NCI-H345 treated with DMSO at 0.1 percent for 48 hours (cell line): Measurements from ENCODE around the gene FOLR2.

ENCODE experiments used
- DNase-seq: peaks from one replicate; lab custom pipeline; 2025; ENCODE audit not compliant: unreplicated experiment; lab: John Stamatoyannopoulos, UW

Gene FOLR2

GRCh38 chr11:72239849-72240460 is 23.4 kb downstream of the FOLR2 start:
- DNase-seq, result no peak

GRCh38 chr11:72240461-72241290 is 24.1 kb downstream of the FOLR2 start:
- DNase-seq, result peak; percentile 19

DNA sequence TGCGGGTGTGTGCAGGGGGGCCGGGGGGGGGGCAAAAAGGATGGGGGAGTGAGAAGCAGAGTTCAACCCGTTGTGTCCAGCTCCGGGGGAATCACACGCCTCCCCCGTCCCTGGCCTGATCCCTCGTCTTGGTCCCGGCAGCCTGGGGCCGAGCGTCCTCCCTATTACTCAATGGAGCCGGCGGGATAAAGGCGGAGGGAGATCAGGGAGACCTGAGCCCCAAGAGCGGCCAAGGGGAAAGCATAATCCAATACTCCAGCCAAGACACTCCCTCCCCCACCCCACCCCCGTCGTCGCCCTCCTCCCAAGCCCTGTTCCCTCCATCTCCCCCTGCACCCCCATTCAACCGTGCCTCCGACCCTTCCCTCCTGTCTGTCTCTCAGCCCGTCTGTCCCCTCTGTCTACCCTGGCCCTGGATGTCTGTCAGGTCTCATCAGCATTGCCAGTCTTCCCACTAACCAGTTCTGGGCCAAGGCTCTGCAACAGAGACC is 24.7 kb downstream of the FOLR2 start:
- no peak for DNase-seq

- DNase-seq, result no peak
These were observed 25.5 kb downstream of the FOLR2 start for GRCh38 chr11:72242141-72242540.

DNA sequence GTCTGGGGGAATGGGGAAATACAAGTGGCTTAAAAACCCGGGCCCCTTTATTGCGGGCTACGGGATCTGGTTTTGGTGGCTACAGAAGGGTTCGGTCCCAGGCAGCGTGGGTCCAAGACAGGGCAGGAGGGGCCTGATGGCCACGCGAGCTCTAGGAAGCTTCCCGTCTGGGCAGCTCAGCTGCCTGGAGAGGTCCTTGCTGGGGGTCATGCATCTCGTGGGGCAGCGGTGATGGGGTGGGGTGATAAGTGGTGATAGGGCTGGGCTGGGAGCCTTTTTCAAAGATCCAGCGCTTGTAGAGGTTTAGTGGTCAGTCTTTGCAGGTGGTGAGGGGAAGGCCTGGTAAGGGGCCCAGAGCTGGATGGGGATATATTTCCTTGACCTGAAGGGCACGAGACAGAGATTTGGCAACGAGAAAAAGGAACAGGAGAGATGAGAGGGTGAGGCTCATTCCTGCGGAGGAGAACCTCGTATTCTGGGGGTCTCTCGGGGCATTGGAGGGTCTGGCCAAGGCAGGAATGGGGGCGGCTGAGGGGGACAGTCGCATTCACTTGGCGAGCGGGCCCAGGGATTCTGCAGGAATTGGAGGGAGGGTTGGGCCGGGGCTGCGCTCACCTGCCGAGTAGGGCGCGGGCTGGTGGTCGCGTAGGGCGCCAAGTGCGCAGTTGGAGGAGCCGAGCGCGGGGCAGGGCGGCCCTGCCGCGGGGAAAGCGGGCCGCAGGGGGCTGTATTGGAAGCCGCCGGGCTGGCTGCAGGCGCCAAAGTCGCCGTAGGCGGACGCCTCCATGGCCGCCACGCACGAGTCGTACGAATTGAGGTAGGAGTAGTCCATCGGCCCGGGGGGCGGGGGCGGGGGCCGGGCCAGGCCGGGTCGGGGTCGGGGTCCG is 26.8 kb downstream of the FOLR2 start:
- no peak for DNase-seq

- no peak for DNase-seq
These were observed 27.4 kb downstream of the FOLR2 start, which contains the start of gene PHOX2A for GRCh38 chr11:72244060-72244360. PHOX2A (minus strand) TSS chr11:72244176; CDS start chr11:72244004, 172 bp downstream.

DNA sequence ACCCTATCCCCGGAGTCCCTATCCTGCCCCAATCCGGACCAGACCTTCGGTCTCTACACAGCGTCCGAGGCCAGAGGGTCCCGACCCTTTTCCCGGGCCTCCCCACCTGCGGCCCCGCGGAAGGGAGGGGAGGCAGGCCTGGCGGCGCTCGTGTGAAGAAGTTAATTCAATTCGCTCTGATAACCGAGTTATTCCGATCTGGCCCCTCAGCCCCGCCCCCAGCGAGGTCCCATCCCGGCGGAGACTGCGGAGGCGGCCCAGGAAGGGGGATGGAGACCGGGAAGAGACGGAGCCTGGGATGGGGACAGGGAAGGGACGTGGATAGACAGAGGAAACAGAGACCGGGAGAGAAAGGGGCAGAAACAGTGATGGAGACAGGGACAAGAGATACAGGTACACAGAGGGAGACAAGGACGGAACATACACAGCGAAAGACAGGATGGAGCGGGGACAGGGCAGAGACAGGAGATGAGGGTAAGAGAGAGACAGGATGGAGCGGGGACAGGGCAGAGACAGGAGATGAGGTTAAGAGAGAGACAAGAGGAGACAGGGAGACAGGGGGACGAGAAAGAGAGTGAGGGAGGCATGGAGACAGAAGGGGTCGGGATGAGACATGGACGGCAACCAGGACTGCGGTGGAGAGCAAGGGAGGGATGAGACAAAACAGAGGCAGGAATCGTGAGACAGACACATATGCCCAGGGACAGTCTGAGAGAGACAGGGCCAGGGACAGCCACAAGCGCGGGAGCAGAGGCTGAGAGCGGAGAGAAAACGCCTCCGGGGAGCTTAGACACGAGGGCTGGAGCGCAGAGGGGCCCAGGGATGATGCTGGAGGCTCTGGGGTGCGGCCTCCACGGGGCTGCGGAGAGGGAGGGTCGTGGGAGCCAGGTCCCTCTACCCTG is 28.0 kb downstream of the FOLR2 start:
- no peak for DNase-seq

DNA sequence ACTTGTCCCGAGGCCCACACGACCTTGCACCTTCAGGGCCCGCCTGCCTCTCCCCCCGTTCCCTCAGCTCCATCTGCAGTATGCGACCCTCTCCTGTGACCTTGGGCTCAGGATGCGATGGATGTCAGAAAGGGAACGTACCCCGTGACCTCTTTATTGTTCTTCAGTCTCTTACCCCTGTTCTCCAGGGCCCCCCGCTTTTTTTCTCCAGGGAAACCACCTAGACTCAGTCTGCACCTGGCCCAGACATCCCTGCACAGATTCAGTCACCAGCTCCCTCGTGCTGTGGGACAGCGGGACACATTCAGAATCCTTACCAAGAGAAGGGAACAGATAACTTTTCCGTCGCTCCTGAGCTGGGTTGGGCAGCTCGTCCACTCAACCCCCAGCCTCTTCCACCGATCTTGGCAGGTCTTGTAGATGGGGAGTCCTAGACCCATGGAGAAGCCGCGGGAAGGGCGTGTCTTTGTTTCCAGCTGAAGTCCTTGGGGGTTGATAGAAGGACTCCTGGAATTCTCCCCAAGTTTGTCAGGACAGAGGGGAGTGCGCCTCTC is 28.7 kb downstream of the FOLR2 start:
- no peak for DNase-seq

GRCh38 chr11:72247584-72247983 is 31.0 kb downstream of the FOLR2 start:
- no peak for DNase-seq

GRCh38 chr11:72249961-72250360 is 33.4 kb downstream of the FOLR2 start:
- no peak for DNase-seq

DNA sequence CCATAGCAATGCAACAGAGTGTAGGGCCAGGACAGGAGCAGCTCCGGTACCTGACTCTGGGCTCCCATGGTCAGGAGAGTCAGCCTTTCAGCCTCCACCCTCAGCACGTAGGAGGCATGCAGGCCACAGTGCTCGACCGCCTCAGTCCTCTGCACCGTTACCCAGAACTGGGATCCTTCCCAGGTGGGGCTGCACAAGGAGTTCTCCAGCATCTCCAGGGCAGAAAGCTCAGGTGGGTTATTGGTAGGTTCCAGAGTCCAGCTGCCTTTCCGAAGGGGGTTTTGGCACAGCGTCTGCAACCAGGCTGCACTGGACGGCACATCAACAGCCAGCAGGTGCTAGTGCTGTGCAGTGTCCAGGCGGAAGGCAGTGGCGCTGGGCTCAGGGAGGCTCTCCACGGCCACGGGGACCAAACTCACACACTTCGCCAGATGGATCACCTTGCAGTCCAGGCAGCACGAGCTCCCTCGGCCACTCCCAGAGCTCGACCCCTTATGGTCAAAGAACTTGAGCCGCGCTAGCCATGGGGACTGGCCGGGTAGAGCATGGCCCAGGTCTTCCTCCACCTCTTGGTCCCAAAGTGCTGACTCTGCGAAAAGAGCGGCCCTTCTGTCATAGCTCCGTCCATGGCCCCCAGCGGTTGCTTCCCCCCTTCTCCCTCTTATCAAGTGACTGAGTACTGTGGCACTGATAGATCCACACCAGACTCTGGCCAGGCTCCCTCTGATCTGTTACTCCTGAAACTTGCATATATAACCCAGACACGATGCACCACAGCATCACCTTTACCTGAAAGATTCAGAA is 34.3 kb downstream of the FOLR2 start:
- no peak for DNase-seq

GRCh38 chr11:72251614-72252013 is 35.0 kb downstream of the FOLR2 start:
- no peak for DNase-seq

DNA sequence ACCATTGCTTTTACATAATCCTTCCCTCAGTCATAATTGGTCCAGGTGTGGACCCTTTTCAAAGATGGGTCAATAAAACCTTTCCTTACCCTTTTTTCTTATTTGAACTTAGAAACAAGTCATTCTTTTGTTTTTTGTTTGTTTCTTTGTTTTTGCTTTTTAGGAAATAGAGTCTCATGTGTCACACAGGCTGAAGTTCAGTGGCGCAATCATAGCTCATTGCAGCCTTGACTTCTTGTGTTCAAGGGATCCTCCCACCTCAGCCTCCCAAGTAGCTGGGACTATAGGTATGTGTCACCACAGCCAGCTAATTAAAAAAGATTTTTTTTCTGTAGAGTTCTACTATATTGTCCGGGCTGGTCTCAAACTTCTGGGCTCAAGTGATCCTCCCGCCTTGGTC is 36.8 kb downstream of the FOLR2 start:
- no peak for DNase-seq

DNA sequence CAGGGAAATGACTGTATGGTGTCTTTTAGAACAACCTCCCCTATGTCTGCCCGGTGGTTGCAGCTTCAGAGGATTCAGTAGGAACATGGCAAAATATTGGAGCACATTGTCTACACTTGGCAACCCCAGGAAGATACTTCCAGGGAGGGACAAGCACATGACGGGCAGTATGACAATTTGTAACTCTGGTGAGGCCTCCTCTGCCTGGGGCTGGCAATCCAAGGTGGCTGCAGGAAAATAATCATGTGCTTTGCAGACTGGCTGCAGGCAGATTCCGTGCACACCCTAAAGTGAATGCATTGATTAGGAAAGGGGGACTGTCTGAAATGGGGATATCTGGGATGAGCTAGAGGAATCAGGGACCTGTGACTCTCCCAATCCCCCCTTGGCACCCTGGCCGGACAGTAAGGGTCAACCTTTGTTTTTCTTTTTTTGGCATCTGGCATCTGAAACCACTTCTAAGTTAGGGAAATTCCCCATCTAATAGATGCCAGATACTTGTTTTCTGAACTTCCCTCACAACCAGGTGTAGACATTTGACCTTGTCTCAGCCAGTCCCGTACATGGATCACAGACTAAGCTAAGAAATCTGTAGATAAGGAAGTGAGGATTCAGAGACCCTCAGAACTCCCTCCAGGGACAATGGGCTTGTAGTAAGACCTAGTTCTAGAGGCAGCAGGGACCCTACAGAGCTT is 37.9 kb downstream of the FOLR2 start:
- no peak for DNase-seq

GRCh38 chr11:72257570-72257969 is 41.0 kb downstream of the FOLR2 start:
- DNase-seq, result no peak

DNA sequence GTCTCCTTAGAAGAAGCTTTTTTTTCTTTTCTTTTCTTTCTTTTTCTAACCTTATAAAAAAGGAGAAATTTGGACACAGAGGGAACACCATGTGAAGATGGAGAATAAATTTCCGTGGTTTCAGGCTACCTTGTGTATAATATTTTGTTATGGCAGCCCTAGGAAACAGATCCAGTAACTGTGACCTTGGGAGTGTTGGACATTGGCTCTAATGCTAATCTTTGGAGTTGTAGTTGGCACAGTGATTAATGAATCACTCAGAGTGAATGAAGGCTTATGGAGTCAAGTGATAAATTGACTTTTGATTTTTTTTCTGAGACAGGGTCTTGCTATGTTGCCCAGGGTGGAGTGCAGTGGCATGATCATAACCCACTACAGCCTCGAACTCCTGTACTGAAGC is 42.9 kb downstream of the FOLR2 start:
- DNase-seq, result no peak

DNA sequence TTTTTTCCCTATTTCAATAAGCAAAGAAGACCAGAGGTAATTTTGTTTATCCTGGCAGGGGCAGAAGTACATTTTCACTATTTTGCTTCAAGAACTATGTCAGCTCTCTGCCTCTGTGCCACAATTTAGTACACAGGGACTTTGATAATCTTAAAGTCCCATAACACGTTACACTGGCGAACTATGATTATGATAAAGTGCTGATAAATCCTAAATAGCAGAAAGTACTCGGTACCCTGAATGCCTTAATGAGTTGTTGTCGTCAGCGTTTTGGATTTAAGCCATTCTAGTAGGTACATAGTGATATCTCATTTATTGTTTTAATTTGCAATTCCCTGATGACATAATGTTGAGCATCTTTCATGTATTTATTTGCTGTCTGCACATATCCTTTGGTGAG is 44.0 kb downstream of the FOLR2 start:
- DNase-seq, result no peak

- no peak for DNase-seq
These were observed 46.8 kb downstream of the FOLR2 start for GRCh38 chr11:72263361-72263760.

- DNase-seq, result no peak
These were observed 49.4 kb downstream of the FOLR2 start for GRCh38 chr11:72265951-72266350.
